HEK293 (cell line): ENCODE data around the gene DYNLRB2.

Experiments used
- MYNN ChIP-seq: fragments of 450-650 bp; formaldehyde crosslinking; IDR thresholded peaks from 2 replicates; pipeline ENCODE4 v1.5.1; 2016; ENCODE audit warnings: missing biosample characterization, missing genetic modification characterization, borderline replicate concordance
- ZFP3 ChIP-seq: fragments of 450-650 bp; formaldehyde crosslinking; IDR thresholded peaks from 2 replicates; pipeline ENCODE4 v1.5.1; 2016; ENCODE audit warnings: low read depth, missing biosample characterization, missing genetic modification characterization
- ZNF211 ChIP-seq: fragments of 450-650 bp; formaldehyde crosslinking; IDR thresholded peaks from 2 replicates; pipeline ENCODE4 v1.5.1; 2016; ENCODE audit warnings: low read depth, missing biosample characterization, missing genetic modification characterization
- ZNF335 ChIP-seq: fragments of 450-650 bp; formaldehyde crosslinking; conservative IDR thresholded peaks from 2 replicates; pipeline ENCODE4 v1.5.1; 2016; ENCODE audit warnings: missing biosample characterization, missing genetic modification characterization
- ZNF473 ChIP-seq: fragments of 450-650 bp; formaldehyde crosslinking; IDR thresholded peaks from 2 replicates; pipeline ENCODE4 v1.5.1; 2017; ENCODE audit warnings: missing biosample characterization, missing genetic modification characterization
- ZNF830 ChIP-seq: fragments of 450-650 bp; IDR thresholded peaks from 2 replicates; pipeline ENCODE4 v1.5.0; 2018; ENCODE audit warnings: missing biosample characterization, missing genetic modification characterization, low read depth, mild to moderate bottlenecking, moderate library complexity
- ZSCAN16 ChIP-seq: fragments of 450-650 bp; formaldehyde crosslinking; IDR thresholded peaks from 2 replicates; pipeline ENCODE4 v1.5.1; 2016; ENCODE audit warnings: missing biosample characterization, missing genetic modification characterization
- TF ChIP-seq, protein P1 (sequence below): IDR thresholded peaks from 2 replicates; pipeline ENCODE4 v1.6.1; 2011; ENCODE audit warnings: mild to moderate bottlenecking, low read depth, low read length, borderline replicate concordance
- TF ChIP-seq, protein P2 (sequence below): fragments of 450-650 bp; formaldehyde crosslinking; IDR thresholded peaks from 2 replicates; pipeline ENCODE4 v1.5.1; 2016; ENCODE audit warnings: missing biosample characterization, missing genetic modification characterization

DNA sequence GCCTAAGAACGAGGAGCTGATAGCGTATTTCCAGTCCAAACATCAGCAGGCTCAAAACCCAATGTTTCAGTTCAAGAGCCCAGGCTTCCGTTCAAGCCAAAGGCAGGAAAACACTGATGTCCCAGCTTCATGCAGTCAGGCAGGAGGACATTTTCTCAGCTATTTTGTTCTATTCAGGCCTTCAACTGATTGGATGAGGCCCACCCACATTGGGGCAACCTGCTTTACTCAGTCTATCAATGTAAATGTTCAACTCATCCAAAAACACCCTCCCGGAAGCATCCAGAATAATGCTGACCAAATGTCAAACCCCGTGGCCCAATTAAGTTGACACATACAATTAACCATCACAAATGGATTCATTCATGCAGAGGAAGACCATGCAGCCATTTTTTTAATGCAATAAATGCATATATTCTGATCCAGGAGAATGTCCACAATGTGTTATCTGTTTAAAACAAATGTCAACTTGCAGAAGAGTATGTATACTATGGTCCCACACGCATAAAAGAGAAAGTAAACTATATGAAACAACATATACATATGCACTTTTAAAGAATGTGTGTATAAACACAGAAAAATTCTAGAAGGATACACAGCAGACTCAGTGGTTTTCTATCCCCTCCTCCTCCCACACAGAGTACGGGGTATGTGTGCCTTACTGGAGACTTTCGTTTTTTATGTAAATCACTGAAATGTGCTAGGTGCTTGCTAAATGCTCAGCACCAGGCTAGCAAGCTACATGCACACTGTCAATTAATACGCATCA lies 28.8 kb upstream of the DYNLRB2 start:
- TF ChIP-seq, protein P1, sequence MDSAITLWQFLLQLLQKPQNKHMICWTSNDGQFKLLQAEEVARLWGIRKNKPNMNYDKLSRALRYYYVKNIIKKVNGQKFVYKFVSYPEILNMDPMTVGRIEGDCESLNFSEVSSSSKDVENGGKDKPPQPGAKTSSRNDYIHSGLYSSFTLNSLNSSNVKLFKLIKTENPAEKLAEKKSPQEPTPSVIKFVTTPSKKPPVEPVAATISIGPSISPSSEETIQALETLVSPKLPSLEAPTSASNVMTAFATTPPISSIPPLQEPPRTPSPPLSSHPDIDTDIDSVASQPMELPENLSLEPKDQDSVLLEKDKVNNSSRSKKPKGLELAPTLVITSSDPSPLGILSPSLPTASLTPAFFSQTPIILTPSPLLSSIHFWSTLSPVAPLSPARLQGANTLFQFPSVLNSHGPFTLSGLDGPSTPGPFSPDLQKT = no peak
- TF ChIP-seq, protein P2, sequence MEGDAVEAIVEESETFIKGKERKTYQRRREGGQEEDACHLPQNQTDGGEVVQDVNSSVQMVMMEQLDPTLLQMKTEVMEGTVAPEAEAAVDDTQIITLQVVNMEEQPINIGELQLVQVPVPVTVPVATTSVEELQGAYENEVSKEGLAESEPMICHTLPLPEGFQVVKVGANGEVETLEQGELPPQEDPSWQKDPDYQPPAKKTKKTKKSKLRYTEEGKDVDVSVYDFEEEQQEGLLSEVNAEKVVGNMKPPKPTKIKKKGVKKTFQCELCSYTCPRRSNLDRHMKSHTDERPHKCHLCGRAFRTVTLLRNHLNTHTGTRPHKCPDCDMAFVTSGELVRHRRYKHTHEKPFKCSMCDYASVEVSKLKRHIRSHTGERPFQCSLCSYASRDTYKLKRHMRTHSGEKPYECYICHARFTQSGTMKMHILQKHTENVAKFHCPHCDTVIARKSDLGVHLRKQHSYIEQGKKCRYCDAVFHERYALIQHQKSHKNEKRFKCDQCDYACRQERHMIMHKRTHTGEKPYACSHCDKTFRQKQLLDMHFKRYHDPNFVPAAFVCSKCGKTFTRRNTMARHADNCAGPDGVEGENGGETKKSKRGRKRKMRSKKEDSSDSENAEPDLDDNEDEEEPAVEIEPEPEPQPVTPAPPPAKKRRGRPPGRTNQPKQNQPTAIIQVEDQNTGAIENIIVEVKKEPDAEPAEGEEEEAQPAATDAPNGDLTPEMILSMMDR = no peak
- no peak for TF ChIP-seq ZSCAN16
- no peak for TF ChIP-seq ZNF830 (tag by site-specific recombination)
- TF ChIP-seq ZNF211 (tag by site-specific recombination) = no peak
- TF ChIP-seq MYNN (tag by site-specific recombination) = no peak
- TF ChIP-seq ZNF473 (tag by site-specific recombination) = no peak
- no peak for TF ChIP-seq ZNF335 (tag by site-specific recombination)
- TF ChIP-seq ZFP3 (tag by site-specific recombination) = no peak
